Measurements from ENCODE around the gene SLC26A4. TPM values are rescaled to one million over a fixed set of nuclear protein-coding genes. Genes with fewer than 3 reads are reported as not detected.

The SLC26A4 gene
- total and polyA plus RNA-seq, 2 donors (not counting 1 experiment from before 2014, with no cell fraction given): 0.33 to 0.50 TPM

DNA sequence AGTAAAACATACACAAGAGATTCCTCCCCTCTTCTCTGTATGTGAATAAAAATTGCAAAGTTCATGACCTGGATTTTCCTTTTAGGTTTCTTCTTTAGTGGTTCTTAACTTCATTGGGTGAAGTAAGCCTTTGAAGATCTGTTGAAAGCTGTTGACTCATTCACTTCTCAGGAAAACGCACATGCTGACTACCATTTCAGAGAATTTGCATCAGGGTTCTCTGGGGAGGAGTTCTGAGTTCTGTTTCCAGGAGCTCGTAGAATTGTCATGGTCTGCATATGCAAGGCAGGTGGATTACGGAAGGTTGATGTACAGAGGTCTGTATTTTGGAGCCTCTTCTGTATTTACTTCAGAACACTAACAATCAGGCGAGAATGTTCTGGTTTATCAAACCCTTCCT lies 962 bp upstream of the SLC26A4 start:
- Histone ChIP-seq H3K9ac (ENCODE audit: insufficient read depth, low read length) (no peak overlapping the region), H3K27ac (ENCODE audit: insufficient read depth, low read length) (no peak overlapping the region), H3K79me2 (ENCODE audit: control insufficient read depth, insufficient read depth, low read length) (no peaks in the 10 kb centered on the region), H4K20me1 (ENCODE audit: control insufficient read depth, extremely low read depth, insufficient read depth, low read length) (no peaks in the 10 kb centered on the region), H3K4me3 (replicated peaks in 1 of 4; ENCODE audit: control extremely low read depth in 1 of 4, insufficient read depth in 1 of 4, low read depth in 3 of 4, low read length in 4 of 4) (no peak overlapping the region), H3K27me3 (ENCODE audit: control insufficient read depth, insufficient read depth, low read length) (peaks cover 3% of the 10 kb centered on the region), H3K9me3 (ENCODE audit: control insufficient read depth, insufficient read depth, low read depth, low read length) (no peaks in the 10 kb centered on the region), H2AFZ (ENCODE audit: low read length) (no peak overlapping the region), H3K4me2 (ENCODE audit: extremely low read depth, insufficient read depth, low read length) (no peak overlapping the region), H3K36me3 (ENCODE audit: control insufficient read depth, insufficient read depth, low read length) (no peaks in the 10 kb centered on the region), H3K4me1 (ENCODE audit: control insufficient read depth, extremely low read depth, insufficient read depth, low read length) (peaks cover 11% of the 10 kb centered on the region)
- TF ChIP-seq EZH2 (IDR thresholded peaks at IDR 0.05; ENCODE audit: low read length, missing control alignments): no peak
- TF ChIP-seq, protein P1, sequence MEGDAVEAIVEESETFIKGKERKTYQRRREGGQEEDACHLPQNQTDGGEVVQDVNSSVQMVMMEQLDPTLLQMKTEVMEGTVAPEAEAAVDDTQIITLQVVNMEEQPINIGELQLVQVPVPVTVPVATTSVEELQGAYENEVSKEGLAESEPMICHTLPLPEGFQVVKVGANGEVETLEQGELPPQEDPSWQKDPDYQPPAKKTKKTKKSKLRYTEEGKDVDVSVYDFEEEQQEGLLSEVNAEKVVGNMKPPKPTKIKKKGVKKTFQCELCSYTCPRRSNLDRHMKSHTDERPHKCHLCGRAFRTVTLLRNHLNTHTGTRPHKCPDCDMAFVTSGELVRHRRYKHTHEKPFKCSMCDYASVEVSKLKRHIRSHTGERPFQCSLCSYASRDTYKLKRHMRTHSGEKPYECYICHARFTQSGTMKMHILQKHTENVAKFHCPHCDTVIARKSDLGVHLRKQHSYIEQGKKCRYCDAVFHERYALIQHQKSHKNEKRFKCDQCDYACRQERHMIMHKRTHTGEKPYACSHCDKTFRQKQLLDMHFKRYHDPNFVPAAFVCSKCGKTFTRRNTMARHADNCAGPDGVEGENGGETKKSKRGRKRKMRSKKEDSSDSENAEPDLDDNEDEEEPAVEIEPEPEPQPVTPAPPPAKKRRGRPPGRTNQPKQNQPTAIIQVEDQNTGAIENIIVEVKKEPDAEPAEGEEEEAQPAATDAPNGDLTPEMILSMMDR (conservative IDR thresholded peaks at IDR 0.05 in 1 of 2, IDR thresholded peaks at IDR 0.05 in 1 of 2; ENCODE audit: low read depth in 1 of 2, low read length in 2 of 2): no peak
- peak; percentile 74 to 84 for DNase-seq (ENCODE audit: low read depth in 2 of 2)

- no peak overlapping the region for H3K27ac ChIP-seq (ENCODE audit: insufficient read depth, low read length)
- peak overlapping the region; percentile 96 for H3K4me2 ChIP-seq (ENCODE audit: extremely low read depth, insufficient read depth, low read length)
- peak; percentile 53 to 63 for DNase-seq (ENCODE audit: low read depth in 2 of 2)
- TF ChIP-seq EZH2 (IDR thresholded peaks at IDR 0.05; ENCODE audit: low read length, missing control alignments): no peak
- TF ChIP-seq, protein P1 (conservative IDR thresholded peaks at IDR 0.05 in 1 of 2, IDR thresholded peaks at IDR 0.05 in 1 of 2; ENCODE audit: low read depth in 1 of 2, low read length in 2 of 2): peak in 1 of 2 donors; percentile 23
- no peaks in the 10 kb centered on the region for H4K20me1 ChIP-seq (ENCODE audit: control insufficient read depth, extremely low read depth, insufficient read depth, low read length)
- peak overlapping the region; percentile 77 for H2AFZ ChIP-seq (ENCODE audit: low read length)
- H3K4me3 ChIP-seq (replicated peaks in 1 of 4; ENCODE audit: control extremely low read depth in 1 of 4, insufficient read depth in 1 of 4, low read depth in 3 of 4, low read length in 4 of 4): peak overlapping the region; percentile 52 to 64 (median 60)
- H3K27me3 ChIP-seq (ENCODE audit: control insufficient read depth, insufficient read depth, low read length): peaks cover 3% of the 10 kb centered on the region
- H3K36me3 ChIP-seq (ENCODE audit: control insufficient read depth, insufficient read depth, low read length): no peaks in the 10 kb centered on the region
- peaks cover 11% of the 10 kb centered on the region for H3K4me1 ChIP-seq (ENCODE audit: control insufficient read depth, extremely low read depth, insufficient read depth, low read length)
- no peaks in the 10 kb centered on the region for H3K79me2 ChIP-seq (ENCODE audit: control insufficient read depth, insufficient read depth, low read length)
- H3K9me3 ChIP-seq (ENCODE audit: control insufficient read depth, insufficient read depth, low read depth, low read length): no peaks in the 10 kb centered on the region
- H3K9ac ChIP-seq (ENCODE audit: insufficient read depth, low read length): peak overlapping the region; percentile 1
These were observed 645 bp downstream of the SLC26A4 start for GRCh38 chr7:107661081-107661864.

DNA sequence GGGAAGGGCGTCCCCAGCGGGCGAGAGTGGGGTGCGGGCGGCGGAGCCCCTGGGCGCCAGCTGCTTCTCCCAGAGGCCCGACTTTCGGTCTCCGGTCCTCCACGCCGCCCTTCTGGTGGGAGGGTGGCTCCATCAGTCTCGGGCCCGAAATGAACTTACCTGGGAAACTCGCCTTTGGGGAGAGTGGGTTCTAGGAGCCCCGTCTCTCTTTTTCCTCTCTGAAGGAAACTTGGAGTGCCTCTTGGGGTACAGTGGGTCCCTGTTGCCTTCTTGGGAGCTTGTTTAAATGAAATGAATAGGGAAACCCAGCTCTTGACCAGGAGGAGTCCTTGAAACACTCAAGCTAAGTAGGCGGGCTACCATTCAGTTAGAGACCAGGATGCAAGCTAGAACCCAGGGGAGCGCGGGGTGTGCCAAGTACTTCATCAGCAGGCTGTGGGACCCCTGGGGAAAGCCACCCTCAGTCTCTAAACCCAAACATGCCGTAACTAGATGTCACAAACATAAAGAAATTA lies 1.3 kb downstream of the SLC26A4 start:
- peaks cover 11% of the 10 kb centered on the region for H3K4me1 ChIP-seq (ENCODE audit: control insufficient read depth, extremely low read depth, insufficient read depth, low read length)

More for the DNA sequence above, 1.3 kb downstream of the SLC26A4 start:
- Histone ChIP-seq H4K20me1 (ENCODE audit: control insufficient read depth, extremely low read depth, insufficient read depth, low read length) (no peaks in the 10 kb centered on the region), H3K4me2 (ENCODE audit: extremely low read depth, insufficient read depth, low read length) (peak overlapping the region; percentile 96), H3K27me3 (ENCODE audit: control insufficient read depth, insufficient read depth, low read length) (peaks cover 3% of the 10 kb centered on the region), H3K36me3 (ENCODE audit: control insufficient read depth, insufficient read depth, low read length) (no peaks in the 10 kb centered on the region), H2AFZ (ENCODE audit: low read length) (peak overlapping the region; percentile 77), H3K9ac (ENCODE audit: insufficient read depth, low read length) (peak overlapping the region; percentile 1), H3K79me2 (ENCODE audit: control insufficient read depth, insufficient read depth, low read length) (no peaks in the 10 kb centered on the region), H3K9me3 (ENCODE audit: control insufficient read depth, insufficient read depth, low read depth, low read length) (no peaks in the 10 kb centered on the region), H3K4me3 (replicated peaks in 1 of 4; ENCODE audit: control extremely low read depth in 1 of 4, insufficient read depth in 1 of 4, low read depth in 3 of 4, low read length in 4 of 4) (peak overlapping the region; percentile 52 to 64 (median 60)), H3K27ac (ENCODE audit: insufficient read depth, low read length) (no peak overlapping the region)
- TF ChIP-seq, protein P1 (conservative IDR thresholded peaks at IDR 0.05 in 1 of 2, IDR thresholded peaks at IDR 0.05 in 1 of 2; ENCODE audit: low read depth in 1 of 2, low read length in 2 of 2): no peak
- DNase-seq (ENCODE audit: low read depth in 2 of 2): no peak

Data from fibroblast of lung (primary cell).